PC-3 (cell line): ENCODE results near the gene TJAP1.

ENCODE experiments used
- CTCF ChIP-seq: fragments of 300-600 bp; sonication (generic); conservative IDR thresholded peaks from 2 replicates; pipeline ENCODE4 v1.5.1; 2017; ENCODE audit warnings: antibody characterized with exemption, low read depth, mild to moderate bottlenecking, low read length
- EZH2 ChIP-seq: fragments of 300-600 bp; sonication (generic); IDR thresholded peaks from one replicate; pipeline ENCODE4 v1.6.1; 2017; ENCODE audit warnings: antibody characterized with exemption, mild to moderate bottlenecking, low read length; ENCODE audit not compliant: unreplicated experiment
- EZH2phosphoT487 ChIP-seq: fragments of 300-600 bp; sonication (generic); IDR thresholded peaks from 2 replicates; pipeline ENCODE4 v1.6.1; 2018; ENCODE audit warnings: mild to moderate bottlenecking, antibody characterized with exemption, low read length, borderline replicate concordance

DNA sequence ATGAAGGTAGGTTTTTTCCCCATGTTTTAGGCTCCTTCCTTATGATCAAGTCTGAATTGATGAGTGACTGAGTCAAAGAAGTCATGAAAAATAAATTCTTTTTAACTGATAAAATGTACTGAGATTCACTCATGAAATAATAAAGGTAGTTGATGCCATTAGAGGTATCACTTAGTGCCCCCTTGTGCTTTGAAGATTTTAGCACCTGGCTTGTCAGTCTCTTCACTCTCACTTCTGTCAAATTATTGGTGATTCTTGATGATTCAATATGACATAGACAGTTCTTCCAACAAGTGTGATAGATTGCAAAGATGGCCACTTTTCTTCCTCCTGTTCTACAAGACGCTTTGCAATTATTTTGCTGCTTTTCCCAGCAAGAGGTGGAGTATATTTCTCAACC is 17.8 kb upstream of the TJAP1 start:
- no peak for TF ChIP-seq CTCF
- TF ChIP-seq EZH2 = no peak
- no peak for TF ChIP-seq EZH2phosphoT487
